Glutamatergic neuron (in vitro differentiated cells): Measurements from ENCODE around the gene LRIT2. TPM values are rescaled to one million over a fixed set of nuclear protein-coding genes. Genes with fewer than 3 reads are reported as not detected.

Experiments used
- DNase-seq: peaks from one replicate; pipeline ENCODE4 v3.0.0; 2022
- H3K27ac Mint-ChIP-seq: one replicate; pipeline ENCODE4 v1.8.0; 2020; ENCODE audit warnings: mild to moderate bottlenecking, mixed read lengths, inconsistent platforms; ENCODE audit not compliant: unreplicated experiment
- H3K27me3 Mint-ChIP-seq: one replicate; pipeline ENCODE4 v1.8.0; 2020; ENCODE audit warnings: mild to moderate bottlenecking, moderate library complexity, mixed read lengths, inconsistent platforms; ENCODE audit not compliant: unreplicated experiment
- H3K36me3 Mint-ChIP-seq: one replicate; pipeline ENCODE4 v1.8.0; 2020; ENCODE audit warnings: mild to moderate bottlenecking, mixed read lengths, inconsistent platforms; ENCODE audit not compliant: unreplicated experiment
- H3K4me1 Mint-ChIP-seq: one replicate; pipeline ENCODE4 v1.8.0; 2020; ENCODE audit warnings: mild to moderate bottlenecking, low read depth, mixed read lengths, inconsistent platforms; ENCODE audit not compliant: unreplicated experiment
- H3K4me3 Mint-ChIP-seq: one replicate; pipeline ENCODE4 v1.8.0; 2020; ENCODE audit warnings: mild to moderate bottlenecking, mixed read lengths, inconsistent platforms; ENCODE audit not compliant: unreplicated experiment
- H3K9me3 Mint-ChIP-seq: one replicate; pipeline ENCODE4 v1.8.0; 2020; ENCODE audit warnings: mild to moderate bottlenecking, moderate library complexity, mixed read lengths, inconsistent platforms; ENCODE audit not compliant: unreplicated experiment
- total RNA-seq: library from RNA; stranded (reverse); fragmentation: NEBNext Ultra II Directional; extraction: Animal tissue kit (Norgen Biotek cat#: 25700); gene quantifications from one replicate; pipeline ENCODE4 v1.2.1, GENCODE V29; 2021; ENCODE audit not compliant: unreplicated experiment
- TF ChIP-seq, protein P1 (sequence below): fragments of 200-600 bp; sonication (generic); IDR thresholded peaks from one replicate; pipeline ENCODE4 v1.5.0; 2021; ENCODE audit not compliant: partially characterized antibody, unreplicated experiment

Gene LRIT2
- total RNA-seq, 1 donor from 2014 or later = not detected

DNA sequence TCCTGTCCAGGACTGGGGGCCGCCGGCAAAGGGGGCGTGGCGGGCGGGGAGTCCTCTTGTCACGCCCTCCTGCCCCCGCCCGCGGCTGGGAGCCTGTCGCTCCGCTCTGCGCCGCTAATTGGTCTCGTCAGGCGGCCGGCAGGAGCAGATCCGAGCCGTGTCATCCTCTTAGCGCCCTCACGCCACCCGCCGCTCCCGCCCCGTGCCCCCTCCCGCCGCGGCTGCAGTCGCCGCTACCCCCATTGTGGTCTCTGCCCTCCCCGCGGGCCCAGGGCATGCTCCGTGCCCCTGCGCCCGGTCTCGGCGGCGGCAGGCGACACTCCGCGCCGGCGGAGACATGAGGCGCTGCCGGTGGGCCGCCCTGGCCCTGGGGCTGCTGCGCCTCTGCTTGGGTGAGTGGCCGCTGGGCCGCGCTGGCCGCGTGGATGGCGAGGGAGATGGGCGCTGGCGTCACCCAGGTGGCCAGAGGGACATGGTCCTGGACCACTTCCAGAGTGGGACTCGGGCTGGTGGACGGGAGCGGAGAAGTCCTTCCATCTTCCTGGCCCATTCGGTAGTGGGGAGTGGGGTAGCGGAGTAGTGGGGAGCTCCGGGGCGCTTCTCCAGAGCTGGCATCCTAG, 30.8 kb downstream of the LRIT2 start, which contains the start of gene CDHR1:
TSS of gene CDHR1 (plus strand) at position 114 of the 620 bp plus-strand sequence. CDS start at position 338, 224 bp downstream.
- Mint-ChIP-seq H3K36me3 (no peaks in the 10 kb centered on the region), H3K27me3 (peaks cover 20% of the 10 kb centered on the region), H3K27ac (no peak within 1 kb of the TSS), H3K4me3 (peak within 1 kb of the TSS; percentile 69), H3K9me3 (peaks cover 3% of the 10 kb centered on the region), H3K4me1 (peaks cover 2% of the 10 kb centered on the region)
- TF ChIP-seq, protein P1, sequence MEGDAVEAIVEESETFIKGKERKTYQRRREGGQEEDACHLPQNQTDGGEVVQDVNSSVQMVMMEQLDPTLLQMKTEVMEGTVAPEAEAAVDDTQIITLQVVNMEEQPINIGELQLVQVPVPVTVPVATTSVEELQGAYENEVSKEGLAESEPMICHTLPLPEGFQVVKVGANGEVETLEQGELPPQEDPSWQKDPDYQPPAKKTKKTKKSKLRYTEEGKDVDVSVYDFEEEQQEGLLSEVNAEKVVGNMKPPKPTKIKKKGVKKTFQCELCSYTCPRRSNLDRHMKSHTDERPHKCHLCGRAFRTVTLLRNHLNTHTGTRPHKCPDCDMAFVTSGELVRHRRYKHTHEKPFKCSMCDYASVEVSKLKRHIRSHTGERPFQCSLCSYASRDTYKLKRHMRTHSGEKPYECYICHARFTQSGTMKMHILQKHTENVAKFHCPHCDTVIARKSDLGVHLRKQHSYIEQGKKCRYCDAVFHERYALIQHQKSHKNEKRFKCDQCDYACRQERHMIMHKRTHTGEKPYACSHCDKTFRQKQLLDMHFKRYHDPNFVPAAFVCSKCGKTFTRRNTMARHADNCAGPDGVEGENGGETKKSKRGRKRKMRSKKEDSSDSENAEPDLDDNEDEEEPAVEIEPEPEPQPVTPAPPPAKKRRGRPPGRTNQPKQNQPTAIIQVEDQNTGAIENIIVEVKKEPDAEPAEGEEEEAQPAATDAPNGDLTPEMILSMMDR = no peak
- peak; percentile 69 for DNase-seq

DNA sequence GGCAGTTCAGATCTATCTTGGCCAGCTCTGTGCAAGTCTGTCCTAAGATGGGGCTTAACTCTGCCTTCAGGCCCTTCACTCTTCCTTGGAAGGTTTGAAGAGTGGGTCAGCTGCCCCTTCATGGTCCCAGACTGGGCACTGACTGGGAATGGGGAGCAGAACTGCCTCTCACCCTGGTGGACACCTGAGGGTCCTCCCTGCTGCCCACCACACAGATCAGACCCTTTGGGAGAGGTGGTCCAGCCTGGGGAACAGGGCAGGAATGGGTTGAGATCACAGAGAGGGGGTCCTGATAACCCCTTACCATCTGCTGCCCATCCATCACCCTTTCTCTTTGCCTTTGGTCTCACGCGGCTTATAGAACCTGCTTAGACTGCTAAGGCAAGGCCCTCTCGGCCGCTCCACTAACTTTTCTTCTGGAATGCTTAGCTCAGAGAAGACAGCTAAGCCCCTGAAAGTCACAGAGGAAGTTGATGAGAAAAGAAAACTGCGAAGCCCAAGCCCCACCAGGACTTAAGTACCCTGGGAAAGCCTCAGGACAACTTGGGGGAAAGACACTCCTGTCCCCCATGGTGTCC, 31.4 kb downstream of the LRIT2 start:
- no peak for DNase-seq
- H3K4me1 Mint-ChIP-seq = peaks cover 2% of the 10 kb centered on the region
- no peaks in the 10 kb centered on the region for H3K9me3 Mint-ChIP-seq
- no peak overlapping the region for H3K27ac Mint-ChIP-seq
- H3K27me3 Mint-ChIP-seq = peaks cover 19% of the 10 kb centered on the region
- TF ChIP-seq, protein P1 = no peak
- peak overlapping the region; percentile 68 for H3K4me3 Mint-ChIP-seq
- H3K36me3 Mint-ChIP-seq = no peaks in the 10 kb centered on the region

DNA sequence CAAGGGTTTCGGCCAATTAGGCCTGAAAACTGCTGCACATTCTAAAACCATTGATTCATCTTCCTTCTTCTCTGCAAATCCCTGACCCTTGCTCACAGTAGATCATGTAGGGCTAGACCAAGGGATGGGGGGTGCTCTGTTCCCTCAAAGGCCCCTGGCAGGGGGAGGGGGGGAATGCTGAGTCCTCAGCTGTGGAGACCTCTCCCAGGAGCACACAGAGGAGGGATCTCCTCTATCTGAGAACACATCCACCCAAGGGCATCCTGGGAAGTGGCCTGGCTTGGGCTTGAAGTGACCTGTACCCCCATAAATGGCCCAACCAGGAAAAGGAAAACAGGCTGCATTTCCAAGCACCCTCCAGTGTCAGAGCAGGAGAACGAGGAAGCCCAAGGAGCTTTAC, 32.0 kb downstream of the LRIT2 start:
- H3K4me1 Mint-ChIP-seq = peaks cover 2% of the 10 kb centered on the region
- TF ChIP-seq, protein P1 = no peak
- H3K36me3 Mint-ChIP-seq = no peaks in the 10 kb centered on the region
- H3K27ac Mint-ChIP-seq = no peak overlapping the region
- H3K9me3 Mint-ChIP-seq = no peaks in the 10 kb centered on the region
- DNase-seq = no peak
- H3K4me3 Mint-ChIP-seq = no peak overlapping the region
- peaks cover 16% of the 10 kb centered on the region for H3K27me3 Mint-ChIP-seq

DNA sequence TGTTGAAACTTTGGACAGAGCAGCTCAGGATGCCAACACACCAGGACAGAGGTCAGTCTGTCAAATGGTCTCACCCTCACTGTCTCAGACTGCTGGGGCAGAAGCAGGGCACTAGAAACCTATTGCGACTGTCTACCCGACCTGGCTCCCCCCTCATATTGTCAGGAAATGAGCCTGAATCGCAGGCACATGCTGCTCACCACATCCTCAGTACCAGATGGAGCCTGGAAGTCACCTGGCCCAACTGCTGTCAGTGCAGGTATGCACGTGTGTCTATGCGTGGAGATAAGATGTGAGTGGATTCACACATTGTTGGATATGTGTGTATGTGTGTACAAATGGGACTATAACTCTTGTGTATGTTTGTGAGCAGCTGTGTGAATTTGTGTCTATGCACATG, 34.2 kb downstream of the LRIT2 start:
- TF ChIP-seq, protein P1 = no peak
- DNase-seq = no peak
- H3K4me1 Mint-ChIP-seq = peaks cover 2% of the 10 kb centered on the region
- peaks cover 8% of the 10 kb centered on the region for H3K27me3 Mint-ChIP-seq
- H3K4me3 Mint-ChIP-seq = no peak overlapping the region
- no peaks in the 10 kb centered on the region for H3K9me3 Mint-ChIP-seq
- no peak overlapping the region for H3K27ac Mint-ChIP-seq
- no peaks in the 10 kb centered on the region for H3K36me3 Mint-ChIP-seq

DNA sequence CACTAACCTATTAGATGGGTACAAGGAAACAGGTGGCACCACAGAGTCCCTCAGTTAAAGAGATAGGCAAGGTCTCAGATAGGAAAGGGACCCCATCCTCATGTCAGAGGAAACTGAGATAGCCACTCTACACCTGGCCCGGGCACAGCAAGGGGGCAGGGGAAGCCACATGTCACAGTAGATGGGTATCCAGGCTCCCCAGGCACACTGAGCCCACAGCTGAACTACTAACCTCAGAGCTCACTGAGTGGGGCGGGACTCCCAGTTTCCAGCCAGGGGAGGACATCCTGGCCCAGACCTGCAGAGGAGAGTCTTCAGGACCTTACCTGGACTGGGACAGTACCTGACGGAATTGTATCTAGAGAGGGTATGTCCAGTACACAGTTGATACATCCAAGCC, 34.7 kb downstream of the LRIT2 start:
- H3K4me1 Mint-ChIP-seq = peaks cover under 1% of the 10 kb centered on the region
- no peak overlapping the region for H3K27ac Mint-ChIP-seq
- TF ChIP-seq, protein P1 = no peak
- H3K36me3 Mint-ChIP-seq = no peaks in the 10 kb centered on the region
- DNase-seq = no peak
- H3K9me3 Mint-ChIP-seq = no peaks in the 10 kb centered on the region
- peaks cover 7% of the 10 kb centered on the region for H3K27me3 Mint-ChIP-seq
- H3K4me3 Mint-ChIP-seq = no peak overlapping the region
